Endothelial cell of umbilical vein (primary cell): ENCODE data around the gene ARPC3.

Experiments used
- CTCF ChIP-seq, 2 donors: IDR thresholded peaks; 1 replicate in 1 of 2; 2 replicates in 1 of 2; pipeline ENCODE4 v1.5.1; 2011; ENCODE audit warnings: low read length in 2 of 2, mild to moderate bottlenecking in 2 of 2, moderate library complexity in 2 of 2, control low read depth in 1 of 2, inconsistent platforms in 1 of 2, low read depth in 1 of 2; ENCODE audit not compliant: insufficient read depth in 1 of 2; ENCODE audit errors: extremely low read depth in 1 of 2
- JUN ChIP-seq: IDR thresholded peaks from 2 replicates; pipeline ENCODE4 v1.6.1; 2011; ENCODE audit warnings: borderline replicate concordance, low read depth; ENCODE audit not compliant: insufficient read length, insufficient read depth
- POLR2A ChIP-seq: IDR thresholded peaks from 2 replicates; pipeline ENCODE4 v1.6.1; 2012; ENCODE audit warnings: low read depth, mild to moderate bottlenecking, control low read depth, low read length

DNA sequence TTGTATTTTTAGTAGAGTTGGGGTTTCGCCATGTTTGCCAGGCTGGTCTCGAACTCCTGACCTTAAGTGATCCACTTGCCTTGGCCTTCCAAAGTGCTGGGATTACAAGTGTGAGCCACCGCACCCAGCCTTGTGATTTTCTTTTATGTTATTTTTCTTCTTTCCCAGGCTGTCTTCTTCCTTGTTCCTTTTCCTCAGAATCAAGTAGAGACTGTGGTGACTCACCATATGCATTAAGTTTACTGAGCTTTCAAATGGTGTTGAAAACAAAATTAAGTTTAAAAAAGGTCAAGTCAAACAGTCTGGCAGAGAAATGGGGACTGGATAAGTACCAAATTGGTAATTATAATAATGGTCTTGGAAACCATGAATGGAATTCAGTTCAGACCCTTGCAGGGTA, 5.7 kb downstream of the ARPC3 start:
- TF ChIP-seq CTCF (IDR thresholded peaks at IDR 0.05; ENCODE audit: extremely low read depth in 1 of 2, insufficient read depth in 1 of 2, low read depth in 1 of 2, low read length in 2 of 2) (no peak), POLR2A (no peak), JUN (no peak)
